Measurements from ENCODE around the gene JMJD4.
A peak's percentile ranks its signal among the peaks of the same experiment; 100 is the strongest.

The JMJD4 gene

GRCh38 chr1:227768640-227769039 is 33.5 kb upstream of the JMJD4 start:
- no peak for DNase-seq

- no peak for DNase-seq
Observed at GRCh38 chr1:227768125-227768439, 33.0 kb upstream of the JMJD4 start.

- DNase-seq, result no peak
Observed at GRCh38 chr1:227767401-227768124, 32.5 kb upstream of the JMJD4 start.

GRCh38 chr1:227766653-227767277 is 31.7 kb upstream of the JMJD4 start:
- no peak for DNase-seq

- no peak for DNase-seq
Observed at GRCh38 chr1:227766015-227766634, 31.0 kb upstream of the JMJD4 start.

GRCh38 chr1:227765261-227766014 is 30.3 kb upstream of the JMJD4 start:
- no peak for DNase-seq

GRCh38 chr1:227764019-227764391 is 28.9 kb upstream of the JMJD4 start:
- DNase-seq, result no peak

GRCh38 chr1:227763246-227764018 is 28.3 kb upstream of the JMJD4 start:
- no peak for DNase-seq

- DNase-seq, result peak in 13 of 14 donors; percentile 13 to 71 (median 39)
Observed at GRCh38 chr1:227762231-227762911, 27.3 kb upstream of the JMJD4 start.

- DNase-seq, result no peak
Observed at GRCh38 chr1:227761621-227762230, 26.6 kb upstream of the JMJD4 start.

- no peak for DNase-seq
Observed at GRCh38 chr1:227760377-227760776, 25.3 kb upstream of the JMJD4 start.

GRCh38 chr1:227759341-227760300 is 24.5 kb upstream of the JMJD4 start:
- no peak for DNase-seq

GRCh38 chr1:227758366-227758765 is 23.3 kb upstream of the JMJD4 start:
- no peak for DNase-seq

GRCh38 chr1:227757781-227758180 is 22.7 kb upstream of the JMJD4 start:
- no peak for DNase-seq

- no peak for DNase-seq
Observed at GRCh38 chr1:227756172-227756959, 21.3 kb upstream of the JMJD4 start.

- DNase-seq, result no peak
Observed at GRCh38 chr1:227754958-227755357, 19.9 kb upstream of the JMJD4 start.

- DNase-seq, result peak in 11 of 14 donors; percentile 6 to 60 (median 19)
Observed at GRCh38 chr1:227753999-227754711, 19.1 kb upstream of the JMJD4 start.

GRCh38 chr1:227749916-227750710 is 15.0 kb upstream of the JMJD4 start:
- no peak for DNase-seq
